HG03460 (cell line): ENCODE results near the gene P2RY12.

Experiments
- ATAC-seq: cut with Tn5 transposase; IDR thresholded peaks from one replicate; pipeline ENCODE4 v1.9.1; 2021; ENCODE audit not compliant: unreplicated experiment

Gene P2RY12

DNA sequence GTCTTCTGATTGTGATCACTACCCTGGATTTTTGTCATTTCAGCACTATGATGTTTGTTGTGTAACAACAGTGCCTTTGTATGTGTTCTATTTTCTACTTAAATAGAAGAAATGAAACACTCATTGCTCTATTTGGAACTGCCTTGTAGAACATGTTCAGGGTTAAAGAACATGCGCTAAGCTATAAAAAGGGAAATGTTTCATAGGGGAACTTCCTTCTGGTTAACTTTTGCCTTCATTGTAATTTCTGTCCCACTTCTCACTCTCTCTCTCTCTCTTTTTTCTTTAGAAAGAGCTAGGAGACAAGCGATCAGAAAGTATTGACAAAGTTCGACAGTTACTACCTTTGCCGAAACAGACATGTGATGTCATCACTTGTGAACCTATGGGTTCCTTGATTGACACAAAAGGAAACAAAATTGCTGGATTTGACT is at the start of gene P2RY12:
Gene P2RY12, minus strand, starts transcription at position 13 of the 434 bp plus-strand sequence. CDS start 45,908 bp downstream, outside the sequence.
- ATAC-seq, result peak; percentile 38

GRCh38 chr3:151432616-151433372 is 48.2 kb upstream of the P2RY12 start:
- no peak for ATAC-seq

DNA sequence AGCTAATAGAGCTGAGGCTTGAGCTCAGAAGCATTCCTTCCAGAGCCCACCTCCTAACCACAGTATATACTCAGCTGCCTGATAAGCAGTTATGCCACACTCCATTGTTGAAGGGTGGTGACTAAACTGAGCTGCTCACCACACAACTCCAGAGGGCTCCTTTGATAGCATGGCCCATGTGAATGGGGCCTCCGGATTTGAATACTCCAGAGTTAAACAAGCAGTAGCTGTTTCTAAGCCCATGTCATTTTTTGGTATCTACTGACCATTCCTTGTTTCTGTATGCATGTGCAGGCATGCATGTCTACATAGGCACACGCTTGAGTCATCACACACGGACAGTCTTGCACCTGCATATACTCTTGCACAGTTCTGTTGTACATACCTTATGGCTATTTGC is 47.4 kb upstream of the P2RY12 start:
- no peak for ATAC-seq

DNA sequence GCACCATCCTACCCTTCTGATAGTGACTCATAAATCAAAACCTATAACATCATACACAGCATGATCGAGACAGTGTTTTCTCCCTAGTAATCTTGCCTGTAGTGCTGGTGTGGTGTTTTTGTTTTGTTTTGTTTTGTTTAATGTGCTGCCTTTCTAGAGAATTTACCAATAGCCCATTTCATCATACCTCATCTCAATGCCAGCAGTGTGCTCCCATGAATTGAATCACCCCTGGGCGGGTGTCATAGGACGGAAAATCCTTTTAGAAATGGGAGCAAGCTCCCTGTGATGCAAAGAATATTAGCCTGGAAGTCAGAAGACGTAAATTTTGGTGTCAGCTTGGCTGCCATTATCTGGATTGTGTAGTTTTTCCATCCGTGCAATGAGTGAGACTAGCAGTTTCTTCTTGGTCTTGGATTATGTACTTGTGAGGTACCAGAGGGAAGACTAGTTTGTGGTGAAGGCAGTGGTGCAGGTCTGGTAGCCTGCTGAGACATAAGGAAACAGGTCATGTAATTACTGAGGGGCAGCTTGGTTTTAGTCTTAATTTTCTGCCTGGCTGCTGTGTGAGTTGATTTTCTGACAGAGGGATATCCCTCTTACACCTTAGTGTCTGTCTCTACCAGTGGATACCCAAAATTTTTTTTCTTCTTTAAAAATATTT is 46.4 kb upstream of the P2RY12 start:
- ATAC-seq, result no peak

- no peak for ATAC-seq
Observed at GRCh38 chr3:151428386-151428785, 43.8 kb upstream of the P2RY12 start.

- ATAC-seq, result peak; percentile 81
Observed at GRCh38 chr3:151426341-151426657, 41.7 kb upstream of the P2RY12 start.

- ATAC-seq, result peak; percentile 28
Observed at GRCh38 chr3:151425627-151426340, 41.2 kb upstream of the P2RY12 start.

- ATAC-seq, result no peak
Observed at GRCh38 chr3:151423091-151423490, 38.5 kb upstream of the P2RY12 start.

DNA sequence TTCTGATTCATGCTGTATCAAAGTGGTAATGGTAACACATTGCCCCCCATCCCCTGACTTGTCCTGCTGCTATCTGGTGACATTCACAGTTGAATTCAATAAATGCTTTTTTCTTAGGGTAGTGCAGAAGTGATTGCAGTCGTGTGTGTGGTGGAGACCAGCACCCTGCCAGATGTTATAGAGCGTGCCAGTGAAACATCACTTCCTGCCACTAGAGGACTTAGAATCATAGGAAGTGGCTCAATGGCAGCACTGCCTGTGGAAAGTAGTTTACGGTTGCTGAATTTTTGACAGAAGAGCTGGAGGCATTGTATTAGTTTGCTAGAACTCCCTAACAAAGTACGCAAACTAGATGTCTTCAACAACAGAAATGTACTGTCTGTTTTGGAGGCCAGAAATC is 37.4 kb upstream of the P2RY12 start:
- no peak for ATAC-seq

GRCh38 chr3:151419806-151420205 is 35.3 kb upstream of the P2RY12 start:
- no peak for ATAC-seq

DNA sequence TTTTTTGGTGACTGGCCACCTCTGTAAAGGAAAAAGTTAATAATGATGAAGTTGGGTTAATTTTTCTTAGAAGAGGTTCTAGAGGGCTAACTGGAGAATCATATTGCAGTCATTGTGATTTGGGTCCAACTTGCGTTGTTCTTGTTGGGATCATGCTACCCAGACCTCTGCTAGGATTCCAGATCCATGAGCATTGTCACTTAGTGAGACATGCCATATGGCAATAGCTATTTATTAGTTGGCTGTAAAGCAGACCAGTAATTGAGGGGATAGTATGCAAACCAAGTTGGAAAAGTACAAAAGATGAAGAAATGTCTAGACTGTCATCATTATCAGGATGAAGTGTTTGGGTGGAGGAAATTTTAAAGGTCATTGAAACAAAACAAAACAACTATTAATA is 30.7 kb upstream of the P2RY12 start:
- no peak for ATAC-seq

DNA sequence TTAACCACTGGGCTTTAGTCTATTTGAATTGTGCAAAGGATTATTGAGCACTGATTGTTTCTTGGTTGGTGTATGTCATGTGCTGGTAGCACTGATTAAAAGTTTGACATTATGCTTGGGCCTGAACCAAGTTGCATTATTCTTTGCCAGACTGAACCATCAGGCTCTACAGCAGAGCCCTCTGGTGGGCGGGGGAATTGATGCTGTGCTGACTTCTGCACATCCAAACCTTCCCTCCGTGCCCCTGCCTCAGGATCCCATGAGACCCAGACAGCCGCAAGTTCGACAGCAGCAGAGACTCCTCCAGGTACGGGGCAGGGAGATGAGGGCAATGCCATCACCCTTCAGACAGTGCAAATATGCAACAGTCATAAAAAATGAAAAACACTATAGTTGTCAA is 28.4 kb upstream of the P2RY12 start:
- ATAC-seq, result no peak

GRCh38 chr3:151410891-151411559 is 26.5 kb upstream of the P2RY12 start:
- no peak for ATAC-seq

GRCh38 chr3:151407928-151408327 is 23.4 kb upstream of the P2RY12 start:
- no peak for ATAC-seq

DNA sequence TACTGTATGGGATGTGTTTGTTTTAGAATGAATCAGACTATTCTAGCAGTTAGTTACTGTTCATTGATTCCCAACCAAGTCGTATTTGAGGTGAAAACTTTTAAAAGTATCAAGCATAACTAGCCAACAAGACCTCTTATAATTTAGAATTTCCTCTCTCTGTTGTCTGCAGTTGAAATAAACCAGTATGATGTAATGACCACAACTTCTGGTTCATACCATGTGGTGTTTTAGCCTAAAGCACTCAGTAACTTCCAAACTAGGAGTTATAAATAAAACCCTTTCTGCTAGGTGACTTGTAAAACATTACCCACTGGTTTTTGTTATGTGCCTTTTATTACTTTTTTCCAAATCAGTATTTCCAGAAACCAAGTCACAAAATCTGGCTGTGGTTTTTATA is 19.8 kb upstream of the P2RY12 start:
- ATAC-seq, result no peak

- no peak for ATAC-seq
Observed at GRCh38 chr3:151403246-151403645, 18.7 kb upstream of the P2RY12 start.

GRCh38 chr3:151402349-151402748 is 17.8 kb upstream of the P2RY12 start:
- no peak for ATAC-seq

- ATAC-seq, result no peak
Observed at GRCh38 chr3:151400341-151400740, 15.8 kb upstream of the P2RY12 start.

DNA sequence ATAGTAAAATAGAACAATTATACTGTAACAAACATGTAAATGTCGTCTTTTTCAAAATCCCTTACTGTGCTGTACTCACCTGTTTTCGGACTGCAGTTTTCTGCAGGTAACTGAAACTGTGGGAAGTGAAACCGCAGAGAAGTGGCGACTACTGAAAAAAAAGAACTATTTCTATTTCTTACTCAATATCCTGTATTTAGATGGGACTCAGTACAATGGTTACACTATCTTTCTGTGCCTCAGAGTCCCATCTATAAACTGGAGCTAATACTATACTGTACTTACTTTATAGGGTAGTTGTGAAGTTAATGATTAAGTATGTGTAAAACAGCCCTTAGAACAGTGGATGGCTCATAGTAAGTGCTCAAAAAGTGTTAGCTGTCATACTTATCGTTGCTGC is 14.3 kb upstream of the P2RY12 start:
- ATAC-seq, result no peak

GRCh38 chr3:151395806-151396205 is 11.3 kb upstream of the P2RY12 start:
- no peak for ATAC-seq

DNA sequence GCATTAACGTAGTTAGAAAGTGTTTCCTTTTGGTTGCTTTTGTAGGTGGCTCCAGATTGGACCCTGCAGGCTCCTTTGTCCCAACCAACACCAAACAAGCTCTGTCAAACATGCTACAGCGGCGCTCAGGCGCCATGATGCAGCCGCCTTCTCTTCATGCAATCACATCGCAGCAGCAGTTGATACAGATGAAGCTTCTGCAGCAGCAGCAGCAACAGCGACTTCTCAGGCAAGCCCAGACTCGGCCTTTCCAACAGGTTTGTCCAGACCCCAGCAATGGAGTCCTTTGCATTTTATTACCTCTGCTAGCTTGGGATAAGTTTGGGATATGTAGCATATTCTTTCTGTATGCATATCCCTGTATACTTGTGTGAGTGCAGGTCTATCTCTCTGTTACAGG is 10.1 kb upstream of the P2RY12 start:
- no peak for ATAC-seq

- ATAC-seq, result no peak
Observed at GRCh38 chr3:151393941-151394340, 9.4 kb upstream of the P2RY12 start.
